ENCODE measurements around the gene PGD.

DNA sequence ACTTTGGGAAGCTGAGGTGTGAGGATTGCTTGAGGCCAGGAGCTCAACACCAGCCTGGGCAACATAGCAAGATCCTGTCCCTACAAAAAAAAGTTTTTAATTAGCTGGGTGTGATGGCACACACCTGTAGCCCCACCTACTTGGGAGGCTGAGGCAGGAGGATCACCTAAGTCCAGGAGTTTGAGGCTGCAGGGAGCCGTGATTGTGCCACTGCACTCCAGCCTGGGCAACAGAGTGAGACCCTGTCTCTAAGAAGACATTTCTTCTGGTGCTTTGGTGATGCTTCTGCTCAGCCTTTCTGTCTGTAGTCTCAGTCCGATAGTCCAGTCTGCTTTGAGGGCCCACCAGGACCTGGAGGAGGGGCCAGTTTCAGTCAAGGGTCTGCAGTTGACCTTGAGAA, 8.3 kb downstream of the PGD start:
- TF ChIP-seq, protein P1, sequence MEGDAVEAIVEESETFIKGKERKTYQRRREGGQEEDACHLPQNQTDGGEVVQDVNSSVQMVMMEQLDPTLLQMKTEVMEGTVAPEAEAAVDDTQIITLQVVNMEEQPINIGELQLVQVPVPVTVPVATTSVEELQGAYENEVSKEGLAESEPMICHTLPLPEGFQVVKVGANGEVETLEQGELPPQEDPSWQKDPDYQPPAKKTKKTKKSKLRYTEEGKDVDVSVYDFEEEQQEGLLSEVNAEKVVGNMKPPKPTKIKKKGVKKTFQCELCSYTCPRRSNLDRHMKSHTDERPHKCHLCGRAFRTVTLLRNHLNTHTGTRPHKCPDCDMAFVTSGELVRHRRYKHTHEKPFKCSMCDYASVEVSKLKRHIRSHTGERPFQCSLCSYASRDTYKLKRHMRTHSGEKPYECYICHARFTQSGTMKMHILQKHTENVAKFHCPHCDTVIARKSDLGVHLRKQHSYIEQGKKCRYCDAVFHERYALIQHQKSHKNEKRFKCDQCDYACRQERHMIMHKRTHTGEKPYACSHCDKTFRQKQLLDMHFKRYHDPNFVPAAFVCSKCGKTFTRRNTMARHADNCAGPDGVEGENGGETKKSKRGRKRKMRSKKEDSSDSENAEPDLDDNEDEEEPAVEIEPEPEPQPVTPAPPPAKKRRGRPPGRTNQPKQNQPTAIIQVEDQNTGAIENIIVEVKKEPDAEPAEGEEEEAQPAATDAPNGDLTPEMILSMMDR (conservative IDR thresholded peaks at IDR 0.05; ENCODE audit: low read depth, low read length): no peak
- TF ChIP-seq EZH2 (IDR thresholded peaks at IDR 0.05; ENCODE audit: low read length, unreplicated experiment): no peak
